Cortex of kidney (tissue), 1 donor: ENCODE data around the gene OR10H5.
A peak's percentile ranks its signal among the peaks of the same experiment; 100 is the strongest.
"Not testable (repeated sequence)": the region's sequence is repeated elsewhere in the genome, so short reads cannot be mapped to it uniquely, and the experiment has no call there.

Experiments
- DNase-seq: peaks from one replicate; lab custom pipeline; 2025; lab: John Stamatoyannopoulos, UW

Gene OR10H5

GRCh38 chr19:15812060-15812722 lies 24.7 kb downstream of the OR10H5 start:
- DNase-seq = no peak

- no peak for DNase-seq
Observed at GRCh38 chr19:15813916-15814315, 26.5 kb downstream of the OR10H5 start.

GRCh38 chr19:15815306-15815705 lies 27.8 kb downstream of the OR10H5 start, which contains the start of gene OR10H1:
Gene OR10H1 (minus strand): TSS chr19:15815664. CDS start chr19:15808037, 7,627 bp downstream.
- DNase-seq = no peak

- no peak for DNase-seq
Observed at GRCh38 chr19:15820646-15821045, 33.2 kb downstream of the OR10H5 start.

GRCh38 chr19:15825753-15826152 lies 38.3 kb downstream of the OR10H5 start:
- no peak for DNase-seq

GRCh38 chr19:15828121-15828610 lies 40.7 kb downstream of the OR10H5 start:
- DNase-seq = no peak

GRCh38 chr19:15828611-15829305 lies 41.3 kb downstream of the OR10H5 start:
- not testable (repeated sequence) for DNase-seq

GRCh38 chr19:15829306-15829698 lies 41.8 kb downstream of the OR10H5 start:
- no peak for DNase-seq

GRCh38 chr19:15829786-15830185 lies 42.3 kb downstream of the OR10H5 start:
- no peak for DNase-seq

GRCh38 chr19:15831626-15832025 lies 44.2 kb downstream of the OR10H5 start:
- no peak for DNase-seq

GRCh38 chr19:15834232-15834631 lies 46.8 kb downstream of the OR10H5 start:
- DNase-seq = not testable (repeated sequence)

GRCh38 chr19:15835565-15836329 lies 48.3 kb downstream of the OR10H5 start:
- not testable (repeated sequence) for DNase-seq

GRCh38 chr19:15836330-15837220 lies 49.1 kb downstream of the OR10H5 start:
- DNase-seq = peak; percentile 75

- DNase-seq = no peak
Observed at GRCh38 chr19:15837221-15837731, 49.8 kb downstream of the OR10H5 start.

- no peak for DNase-seq
Observed at GRCh38 chr19:15838351-15838750, 50.9 kb downstream of the OR10H5 start.

GRCh38 chr19:15839888-15840287 lies 52.4 kb downstream of the OR10H5 start:
- not testable (repeated sequence) for DNase-seq

- DNase-seq = no peak
Observed at GRCh38 chr19:15840833-15841232, 53.4 kb downstream of the OR10H5 start.

GRCh38 chr19:15841875-15842569 lies 54.6 kb downstream of the OR10H5 start:
- DNase-seq = no peak

GRCh38 chr19:15843203-15843893 lies 55.9 kb downstream of the OR10H5 start:
- DNase-seq = no peak

GRCh38 chr19:15843894-15844222 lies 56.4 kb downstream of the OR10H5 start:
- not testable (repeated sequence) for DNase-seq
